Esophagus squamous epithelium (tissue), 5 donors: ENCODE data around the gene LMX1B. TPM values are rescaled to one million over a fixed set of nuclear protein-coding genes. Genes with fewer than 3 reads are reported as not detected.

ENCODE experiments used
- DNase-seq: peaks from one replicate; lab custom pipeline; 2025; lab: John Stamatoyannopoulos, UW
- H3K27ac ChIP-seq, 4 donors: fragments of 200-600 bp; sonication (generic); one replicate each; pipeline ENCODE4 v1.5.1; 2016 to 2019; ENCODE audit warnings: mild to moderate bottlenecking in 1 of 4
- H3K27me3 ChIP-seq, 4 donors: fragments of 200-600 bp; sonication (generic); 1 replicate in 3 of 4; 2 replicates in 1 of 4; pipeline versions ENCODE4 v1.5.1 to v1.6.0; 2017 to 2021; ENCODE audit warnings: antibody characterized with exemption in 1 of 4
- H3K36me3 ChIP-seq, 3 donors: fragments of 200-600 bp; sonication (generic); one replicate each; pipeline ENCODE4 v1.5.1; 2016 to 2019
- H3K4me1 ChIP-seq, 3 donors: fragments of 200-600 bp; sonication (generic); one replicate each; pipeline ENCODE4 v1.5.1; 2017 to 2019
- H3K4me3 ChIP-seq, 4 donors: fragments of 200-600 bp; sonication (generic); 1 replicate in 3 of 4; 2 replicates in 1 of 4; pipeline ENCODE4 v1.5.1; 2016 to 2019; ENCODE audit warnings: mild to moderate bottlenecking in 2 of 4, moderate library complexity in 1 of 4
- H3K9me3 ChIP-seq, 3 donors: fragments of 200-600 bp; sonication (generic); one replicate each; pipeline ENCODE4 v1.5.1; 2016 to 2019
- POLR2A ChIP-seq, 4 donors: fragments of 450-650 bp; IDR thresholded peaks; one replicate each; pipeline ENCODE4 v1.6.1; 2017; ENCODE audit warnings: antibody characterized with exemption in 4 of 4, mild to moderate bottlenecking in 4 of 4, moderate library complexity in 3 of 4
- whole genome bisulfite sequencing, 2 donors: methylation state at CpG; one replicate each; pipeline ENCODE4 v1.1.5; 2018; 5-methylcytosine and 5-hydroxymethylcytosine counted together
- intact Hi-C: fragments of 100-400 bp; cut with DNase I; formaldehyde crosslinking; loops from one replicate; pipeline ENCODE4 v1.15.0; 2022
- total RNA-seq, 4 donors: library from RNA; depleted of rRNA; stranded (reverse); fragments of >200 nt; gene quantifications; one replicate each; pipeline ENCODE4 v1.1.0, GENCODE V29; 2016
- TF ChIP-seq, protein P1 (sequence below), 6 experiments: fragments of 450-650 bp in 4 of 6; fragments of 200-600 bp in 2 of 6; sonication (generic) in 2 of 6; IDR thresholded peaks; one replicate each; pipeline ENCODE4 v1.5.1; 2016 to 2019; ENCODE audit warnings: antibody characterized with exemption in 6 of 6, mild to moderate bottlenecking in 4 of 6, moderate library complexity in 4 of 6
- donor health status: DM: yes; HTN: yes; CAD: no.

The LMX1B gene
- total RNA-seq, 4 donors from 2014 or later: 0.23 TPM; not detected in 3

GRCh38 chr9:126646162-126646561, 32.4 kb downstream of the LMX1B start:
- peaks cover 0 to 100% (median 4%) of the 10 kb centered on the region in 4 donors for H3K27me3 ChIP-seq
- DNase-seq: no peak

DNA sequence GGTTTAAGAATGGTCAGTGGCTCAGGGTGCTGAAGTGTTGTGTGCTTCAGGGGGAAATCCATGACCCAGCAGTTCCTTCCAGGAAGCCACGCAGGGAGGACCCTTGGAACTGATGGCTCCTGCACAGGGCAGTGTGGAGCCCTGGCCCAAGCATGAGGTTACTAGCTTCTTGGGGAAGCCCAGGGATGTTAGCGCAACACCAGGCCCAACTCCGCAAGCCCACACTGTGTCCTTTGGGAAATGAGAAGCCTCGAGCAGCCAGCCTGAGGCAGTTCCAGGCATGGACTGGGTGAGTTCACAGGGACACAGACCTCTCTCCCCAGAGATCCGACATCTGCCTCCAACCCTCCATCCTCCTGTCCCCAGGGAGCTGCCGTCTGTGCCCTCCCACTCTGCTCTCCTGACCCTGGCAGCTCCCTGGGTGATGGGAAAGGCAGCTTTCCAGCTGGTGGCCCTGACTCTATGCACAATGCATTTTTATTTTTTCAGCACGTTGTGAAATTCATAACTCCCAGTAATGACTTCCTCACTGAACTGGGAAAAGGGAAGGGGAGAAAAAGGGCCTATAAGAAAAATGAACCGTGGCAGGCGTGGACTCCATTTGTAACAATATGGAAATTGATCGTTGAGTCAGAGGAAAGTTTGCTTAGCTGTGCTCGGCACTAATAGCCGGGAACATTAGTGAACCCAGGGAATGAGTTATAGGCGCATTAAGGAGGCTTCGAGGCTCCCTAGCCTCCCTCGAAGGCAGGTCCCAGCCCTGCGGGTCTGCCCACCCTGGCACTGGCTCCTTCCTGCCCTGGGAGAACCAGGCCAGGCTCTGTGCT, 34.1 kb downstream of the LMX1B start:
- DNase-seq: no peak
- no peak overlapping the region for H3K4me3 ChIP-seq
- WGBS, 2 donors: 58 to 68% methylated on average over 4 to 10 of the region's 16 CpGs
- peaks cover 0 to 6% (median 0%) of the 10 kb centered on the region in 3 donors for H3K4me1 ChIP-seq
- intact Hi-C loops: no loop called here
- no peaks in the 10 kb centered on the region for H3K36me3 ChIP-seq
- H3K27me3 ChIP-seq: peaks cover 0 to 100% (median 2%) of the 10 kb centered on the region in 4 donors
- TF ChIP-seq, protein P1, sequence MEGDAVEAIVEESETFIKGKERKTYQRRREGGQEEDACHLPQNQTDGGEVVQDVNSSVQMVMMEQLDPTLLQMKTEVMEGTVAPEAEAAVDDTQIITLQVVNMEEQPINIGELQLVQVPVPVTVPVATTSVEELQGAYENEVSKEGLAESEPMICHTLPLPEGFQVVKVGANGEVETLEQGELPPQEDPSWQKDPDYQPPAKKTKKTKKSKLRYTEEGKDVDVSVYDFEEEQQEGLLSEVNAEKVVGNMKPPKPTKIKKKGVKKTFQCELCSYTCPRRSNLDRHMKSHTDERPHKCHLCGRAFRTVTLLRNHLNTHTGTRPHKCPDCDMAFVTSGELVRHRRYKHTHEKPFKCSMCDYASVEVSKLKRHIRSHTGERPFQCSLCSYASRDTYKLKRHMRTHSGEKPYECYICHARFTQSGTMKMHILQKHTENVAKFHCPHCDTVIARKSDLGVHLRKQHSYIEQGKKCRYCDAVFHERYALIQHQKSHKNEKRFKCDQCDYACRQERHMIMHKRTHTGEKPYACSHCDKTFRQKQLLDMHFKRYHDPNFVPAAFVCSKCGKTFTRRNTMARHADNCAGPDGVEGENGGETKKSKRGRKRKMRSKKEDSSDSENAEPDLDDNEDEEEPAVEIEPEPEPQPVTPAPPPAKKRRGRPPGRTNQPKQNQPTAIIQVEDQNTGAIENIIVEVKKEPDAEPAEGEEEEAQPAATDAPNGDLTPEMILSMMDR (IDR thresholded peaks at IDR 0.05): no peak
- no peaks in the 10 kb centered on the region for H3K9me3 ChIP-seq
- no peak overlapping the region for H3K27ac ChIP-seq

More at GRCh38 chr9:126646162-126646561, 32.4 kb downstream of the LMX1B start:
- WGBS, 2 donors: 58 to 74% methylated on average over 3 to 4 of the region's 4 CpGs
- no peaks in the 10 kb centered on the region for H3K9me3 ChIP-seq
- no peak for TF ChIP-seq POLR2A (IDR thresholded peaks at IDR 0.05)
- TF ChIP-seq, protein P1 (IDR thresholded peaks at IDR 0.05): no peak
- no peak overlapping the region for H3K4me3 ChIP-seq
- H3K4me1 ChIP-seq: no peaks in the 10 kb centered on the region
- H3K27ac ChIP-seq: no peak overlapping the region
- H3K36me3 ChIP-seq: no peaks in the 10 kb centered on the region
- intact Hi-C loops: no loop called here

DNA sequence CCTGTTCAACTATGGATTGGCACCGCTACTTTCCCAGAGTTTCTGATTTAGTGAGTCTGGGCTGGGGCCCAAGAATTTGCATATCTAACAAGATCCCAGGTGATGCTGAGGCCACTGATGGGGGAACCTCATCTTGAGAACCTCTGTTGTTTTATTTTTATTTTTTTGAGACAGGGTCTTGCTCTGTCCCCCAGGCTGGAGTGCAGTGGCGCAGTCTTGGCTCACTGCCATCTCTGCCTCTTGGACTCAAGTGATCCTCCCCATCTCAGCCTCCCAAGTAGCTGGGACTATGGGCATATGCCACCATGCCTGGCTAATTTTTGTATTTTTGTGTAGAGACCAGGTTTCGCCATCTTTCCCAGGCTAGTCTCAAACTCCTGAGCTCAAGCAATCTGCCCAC, 35.7 kb downstream of the LMX1B start:
- H3K27me3 ChIP-seq: peaks cover 0 to 100% (median 2%) of the 10 kb centered on the region in 4 donors
- no peak overlapping the region for H3K4me3 ChIP-seq
- 74 to 80% methylated on average over 3 of the region's 3 CpGs for WGBS, 2 donors
- TF ChIP-seq POLR2A (IDR thresholded peaks at IDR 0.05): no peak
- TF ChIP-seq, protein P1 (IDR thresholded peaks at IDR 0.05): no peak
- H3K4me1 ChIP-seq: peaks cover 0 to 6% (median 0%) of the 10 kb centered on the region in 3 donors
- intact Hi-C loops: no loop called here
- no peaks in the 10 kb centered on the region for H3K9me3 ChIP-seq
- no peaks in the 10 kb centered on the region for H3K36me3 ChIP-seq
- DNase-seq: no peak
- no peak overlapping the region for H3K27ac ChIP-seq

DNA sequence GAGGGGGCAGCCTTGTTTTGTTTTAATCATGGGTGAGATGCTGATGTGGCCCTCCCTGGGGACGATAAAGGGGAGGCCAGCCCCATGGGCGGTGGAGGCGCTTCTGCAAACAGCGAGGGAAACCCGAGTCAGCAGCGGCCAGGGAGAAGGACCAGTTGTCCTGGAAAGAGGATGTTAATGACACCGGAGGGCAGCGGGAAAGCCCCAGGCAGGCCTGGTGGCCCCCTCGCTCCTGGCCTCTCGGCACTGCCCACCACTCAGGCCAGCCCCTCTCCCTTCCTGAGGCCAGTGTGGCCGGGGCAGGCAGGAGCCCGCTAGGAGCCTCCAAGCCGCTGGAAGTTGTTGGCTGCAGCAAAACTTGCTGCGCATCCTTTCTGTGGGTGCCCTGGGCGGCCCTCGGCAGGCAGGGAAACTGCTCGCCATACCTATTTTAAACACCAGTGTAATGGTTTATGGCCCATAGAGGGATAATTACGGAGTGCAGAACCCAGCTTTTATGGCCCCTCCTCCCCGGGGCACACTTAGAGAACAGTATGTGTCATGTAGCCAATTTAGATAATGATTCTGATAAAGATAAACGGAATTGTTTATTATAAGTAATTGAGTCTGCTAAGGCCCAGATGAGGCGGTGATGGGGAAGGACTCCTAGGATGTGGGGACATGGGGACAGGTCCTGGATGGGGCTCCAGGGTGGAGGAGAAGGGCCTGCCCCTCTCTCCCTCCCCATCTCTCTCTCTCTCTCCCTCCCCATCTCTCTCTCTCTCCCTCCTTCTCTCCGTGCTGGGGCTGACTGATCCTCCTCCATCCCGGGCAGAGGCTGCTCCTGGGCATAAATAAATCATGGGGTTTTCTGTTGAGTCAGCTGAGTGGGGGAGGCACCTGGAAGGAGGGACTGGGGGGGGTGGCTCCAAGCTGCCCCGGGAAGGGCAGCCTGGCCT, 36.9 kb downstream of the LMX1B start:
- Histone ChIP-seq H3K36me3 (no peaks in the 10 kb centered on the region), H3K27ac (no peak overlapping the region), H3K27me3 (peaks cover 0 to 99% (median 2%) of the 10 kb centered on the region in 4 donors), H3K4me3 (no peak overlapping the region), H3K4me1 (peaks cover 0 to 6% (median 0%) of the 10 kb centered on the region in 3 donors), H3K9me3 (no peaks in the 10 kb centered on the region)
- no peak for DNase-seq
- no peak for TF ChIP-seq POLR2A (IDR thresholded peaks at IDR 0.05)
- TF ChIP-seq, protein P1 (IDR thresholded peaks at IDR 0.05): no peak
- WGBS, 2 donors: 26 to 47% methylated on average over 7 to 11 of the region's 24 CpGs
- intact Hi-C loops: no loop called here
